WTC11 (cell line): Measurements from ENCODE around the gene TAF13. TPM values are rescaled to one million over a fixed set of nuclear protein-coding genes. Genes with fewer than 3 reads are reported as not detected.
"Not testable (repeated sequence)": the region's sequence is repeated elsewhere in the genome, so short reads cannot be mapped to it uniquely, and the experiment has no call there.

ENCODE experiments used
- ATAC-seq: fragments of 200-7000 bp; cut with Tn5 transposase; 2 replicates; pipeline ENCODE4 v1.10.0; 2021; ENCODE audit warnings: mild to moderate bottlenecking, moderate library complexity
- CTCF ChIA-PET: fragments of 300-600 bp; sonication (Branson Sonifier 250); formaldehyde crosslinking; loops from one replicate; lab custom pipeline; 2021; ENCODE audit warnings: antibody characterized with exemption; lab: Charles Lee
- POLR2A ChIA-PET: fragments of 350-600 bp; sonication (Branson Sonifier 250); formaldehyde crosslinking; loops from one replicate; lab custom pipeline; 2021; ENCODE audit warnings: antibody characterized with exemption; lab: Charles Lee
- DNase-seq: peaks from one replicate; pipeline ENCODE4 v3.0.0; 2021; ENCODE audit warnings: low spot score
- H3K27ac Mint-ChIP-seq: 2 replicates; pipeline ENCODE4 v1.8.0; 2021; ENCODE audit warnings: mixed read lengths
- H3K27me3 Mint-ChIP-seq: 2 replicates; pipeline ENCODE4 v1.8.0; 2021; ENCODE audit warnings: low read depth, mild to moderate bottlenecking, moderate library complexity, mixed read lengths
- H3K36me3 Mint-ChIP-seq: 2 replicates; pipeline ENCODE4 v1.8.0; 2021; ENCODE audit warnings: mixed read lengths
- H3K4me1 Mint-ChIP-seq: 2 replicates; pipeline ENCODE4 v1.8.0; 2022; ENCODE audit warnings: mixed read lengths
- H3K4me3 Mint-ChIP-seq: 2 replicates; pipeline ENCODE4 v1.8.0; 2021; ENCODE audit warnings: mild to moderate bottlenecking, moderate library complexity, mixed read lengths
- H3K9me3 Mint-ChIP-seq: 2 replicates; pipeline ENCODE4 v1.8.0; 2021; ENCODE audit warnings: mixed read lengths
- ATF6 ChIP-seq: sonication (generic); formaldehyde crosslinking; IDR thresholded peaks from 2 replicates; pipeline ENCODE4 v1.8.1; 2023; ENCODE audit warnings: mild to moderate bottlenecking, missing genetic modification reagents
- CBFB ChIP-seq: sonication (generic); formaldehyde crosslinking; IDR thresholded peaks from 2 replicates; pipeline ENCODE4 v1.8.1; 2022; ENCODE audit warnings: mild to moderate bottlenecking, low read depth, missing genetic modification reagents
- CREB1 ChIP-seq: sonication (generic); formaldehyde crosslinking; IDR thresholded peaks from 2 replicates; pipeline ENCODE4 v1.8.0; 2023; ENCODE audit warnings: mild to moderate bottlenecking, missing genetic modification reagents
- E2F1 ChIP-seq: sonication (generic); formaldehyde crosslinking; IDR thresholded peaks from 2 replicates; pipeline ENCODE4 v1.8.0; 2022; ENCODE audit warnings: mild to moderate bottlenecking, missing genetic modification reagents
- FOXK1 ChIP-seq: sonication (generic); formaldehyde crosslinking; IDR thresholded peaks from 2 replicates; pipeline ENCODE4 v1.8.0; 2022; ENCODE audit warnings: mild to moderate bottlenecking, moderate library complexity, missing genetic modification reagents
- IRF2 ChIP-seq: sonication (generic); formaldehyde crosslinking; IDR thresholded peaks from 2 replicates; pipeline ENCODE4 v1.8.0; 2022; ENCODE audit warnings: low read depth, missing genetic modification reagents, borderline replicate concordance
- NR2C2 ChIP-seq: sonication (generic); formaldehyde crosslinking; IDR thresholded peaks from 2 replicates; pipeline ENCODE4 v1.8.0; 2022; ENCODE audit warnings: mild to moderate bottlenecking, missing genetic modification reagents
- RORB ChIP-seq: fragments of 250-450 bp; sonication (Bioruptor Pico); IDR thresholded peaks from 2 replicates; pipeline ENCODE4 v1.9.0; 2021; ENCODE audit warnings: mild to moderate bottlenecking
- SOX15 ChIP-seq: fragments of 250-450 bp; sonication (Bioruptor Pico); IDR thresholded peaks from 2 replicates; pipeline ENCODE4 v1.9.0; 2021; ENCODE audit warnings: mild to moderate bottlenecking
- ZBTB43 ChIP-seq: sonication (generic); formaldehyde crosslinking; IDR thresholded peaks from 2 replicates; pipeline ENCODE4 v1.8.1; 2023; ENCODE audit warnings: mild to moderate bottlenecking, missing genetic modification reagents
- ZNF219 ChIP-seq: sonication (generic); formaldehyde crosslinking; IDR thresholded peaks from 2 replicates; pipeline ENCODE4 v1.8.0; 2023; ENCODE audit warnings: missing genetic modification reagents, mild to moderate bottlenecking, borderline replicate concordance
- ZNF263 ChIP-seq: sonication (generic); formaldehyde crosslinking; IDR thresholded peaks from 2 replicates; pipeline ENCODE4 v1.8.1; 2022; ENCODE audit warnings: low read depth, mild to moderate bottlenecking, moderate library complexity, missing genetic modification reagents
- ZNF317 ChIP-seq: sonication (generic); formaldehyde crosslinking; IDR thresholded peaks from 2 replicates; pipeline ENCODE4 v1.8.1; 2023; ENCODE audit warnings: low read depth, mild to moderate bottlenecking, moderate library complexity, missing genetic modification reagents, borderline replicate concordance
- total RNA-seq: library from RNA; stranded (reverse); gene quantifications from 3 replicates; pipeline ENCODE4 v1.2.3, GENCODE V29; 2021
- TF ChIP-seq, protein P1 (sequence below): sonication (generic); formaldehyde crosslinking; IDR thresholded peaks from 2 replicates; pipeline ENCODE4 v1.8.0; 2023; ENCODE audit warnings: missing genetic modification reagents, mild to moderate bottlenecking, borderline replicate concordance
- TF ChIP-seq, protein P2 (sequence below): sonication (generic); formaldehyde crosslinking; IDR thresholded peaks from 2 replicates; pipeline ENCODE4 v1.8.0; 2022; ENCODE audit warnings: mild to moderate bottlenecking, missing genetic modification reagents
- TF ChIP-seq, protein P3 (sequence below): fragments of 250-450 bp; sonication (Bioruptor Pico); IDR thresholded peaks from 2 replicates; pipeline ENCODE4 v1.9.0; 2021; ENCODE audit warnings: mild to moderate bottlenecking
- TF ChIP-seq, protein P4 (sequence below): fragments of 250-450 bp; sonication (Bioruptor Pico); IDR thresholded peaks from 2 replicates; pipeline ENCODE4 v1.9.0; 2021; ENCODE audit warnings: mild to moderate bottlenecking

Gene TAF13
- total RNA-seq, 1 experiment from 2014 or later, result 43.0 TPM

- no peak for TF ChIP-seq ZNF219 (CRISPR knock-in tag)
Observed at GRCh38 chr1:109040627-109040988, 35.2 kb downstream of the TAF13 start (continued).

GRCh38 chr1:109034382-109034781 lies 41.4 kb downstream of the TAF13 start:
- Mint-ChIP-seq H3K27me3 (no peaks in the 10 kb centered on the region), H3K4me3 (no peak overlapping the region), H3K9me3 (no peaks in the 10 kb centered on the region), H3K4me1 (no peaks in the 10 kb centered on the region), H3K36me3 (no peaks in the 10 kb centered on the region), H3K27ac (no peak overlapping the region)
- DNase-seq (no peak), ATAC-seq (peak; percentile 30; the same call in 1 of the 2 replicates)
- POLR2A ChIA-PET, result no interaction called here
- CTCF ChIA-PET, result interaction anchor here (0.6 to 1.5 kb wide), 3 partner anchors 65 to 140 kb away, joined by 3 read pairs; no protein-coding TSS in a partner anchor
- TF ChIP-seq SOX15 (CRISPR knock-in tag) (no peak), CBFB (CRISPR knock-in tag) (no peak), IRF2 (CRISPR knock-in tag) (no peak), ZNF317 (CRISPR knock-in tag) (no peak), ZNF263 (CRISPR knock-in tag) (no peak)
- TF ChIP-seq, protein P1, sequence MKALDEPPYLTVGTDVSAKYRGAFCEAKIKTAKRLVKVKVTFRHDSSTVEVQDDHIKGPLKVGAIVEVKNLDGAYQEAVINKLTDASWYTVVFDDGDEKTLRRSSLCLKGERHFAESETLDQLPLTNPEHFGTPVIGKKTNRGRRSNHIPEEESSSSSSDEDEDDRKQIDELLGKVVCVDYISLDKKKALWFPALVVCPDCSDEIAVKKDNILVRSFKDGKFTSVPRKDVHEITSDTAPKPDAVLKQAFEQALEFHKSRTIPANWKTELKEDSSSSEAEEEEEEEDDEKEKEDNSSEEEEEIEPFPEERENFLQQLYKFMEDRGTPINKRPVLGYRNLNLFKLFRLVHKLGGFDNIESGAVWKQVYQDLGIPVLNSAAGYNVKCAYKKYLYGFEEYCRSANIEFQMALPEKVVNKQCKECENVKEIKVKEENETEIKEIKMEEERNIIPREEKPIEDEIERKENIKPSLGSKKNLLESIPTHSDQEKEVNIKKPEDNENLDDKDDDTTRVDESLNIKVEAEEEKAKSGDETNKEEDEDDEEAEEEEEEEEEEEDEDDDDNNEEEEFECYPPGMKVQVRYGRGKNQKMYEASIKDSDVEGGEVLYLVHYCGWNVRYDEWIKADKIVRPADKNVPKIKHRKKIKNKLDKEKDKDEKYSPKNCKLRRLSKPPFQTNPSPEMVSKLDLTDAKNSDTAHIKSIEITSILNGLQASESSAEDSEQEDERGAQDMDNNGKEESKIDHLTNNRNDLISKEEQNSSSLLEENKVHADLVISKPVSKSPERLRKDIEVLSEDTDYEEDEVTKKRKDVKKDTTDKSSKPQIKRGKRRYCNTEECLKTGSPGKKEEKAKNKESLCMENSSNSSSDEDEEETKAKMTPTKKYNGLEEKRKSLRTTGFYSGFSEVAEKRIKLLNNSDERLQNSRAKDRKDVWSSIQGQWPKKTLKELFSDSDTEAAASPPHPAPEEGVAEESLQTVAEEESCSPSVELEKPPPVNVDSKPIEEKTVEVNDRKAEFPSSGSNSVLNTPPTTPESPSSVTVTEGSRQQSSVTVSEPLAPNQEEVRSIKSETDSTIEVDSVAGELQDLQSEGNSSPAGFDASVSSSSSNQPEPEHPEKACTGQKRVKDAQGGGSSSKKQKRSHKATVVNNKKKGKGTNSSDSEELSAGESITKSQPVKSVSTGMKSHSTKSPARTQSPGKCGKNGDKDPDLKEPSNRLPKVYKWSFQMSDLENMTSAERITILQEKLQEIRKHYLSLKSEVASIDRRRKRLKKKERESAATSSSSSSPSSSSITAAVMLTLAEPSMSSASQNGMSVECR (CRISPR knock-in tag), result no peak
- TF ChIP-seq, protein P2, sequence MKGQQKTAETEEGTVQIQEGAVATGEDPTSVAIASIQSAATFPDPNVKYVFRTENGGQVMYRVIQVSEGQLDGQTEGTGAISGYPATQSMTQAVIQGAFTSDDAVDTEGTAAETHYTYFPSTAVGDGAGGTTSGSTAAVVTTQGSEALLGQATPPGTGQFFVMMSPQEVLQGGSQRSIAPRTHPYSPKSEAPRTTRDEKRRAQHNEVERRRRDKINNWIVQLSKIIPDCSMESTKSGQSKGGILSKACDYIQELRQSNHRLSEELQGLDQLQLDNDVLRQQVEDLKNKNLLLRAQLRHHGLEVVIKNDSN (CRISPR knock-in tag), result no peak
- TF ChIP-seq, protein P3, sequence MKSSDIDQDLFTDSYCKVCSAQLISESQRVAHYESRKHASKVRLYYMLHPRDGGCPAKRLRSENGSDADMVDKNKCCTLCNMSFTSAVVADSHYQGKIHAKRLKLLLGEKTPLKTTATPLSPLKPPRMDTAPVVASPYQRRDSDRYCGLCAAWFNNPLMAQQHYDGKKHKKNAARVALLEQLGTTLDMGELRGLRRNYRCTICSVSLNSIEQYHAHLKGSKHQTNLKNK, result no peak

- POLR2A ChIA-PET, H3K27me3 Mint-ChIP-seq, H3K4me1 Mint-ChIP-seq, CTCF ChIA-PET, H3K36me3 Mint-ChIP-seq, DNase-seq, H3K27ac Mint-ChIP-seq, ATAC-seq, H3K4me3 Mint-ChIP-seq, H3K9me3 Mint-ChIP-seq: not testable (repeated sequence)
Observed at GRCh38 chr1:109029493-109029892, 46.3 kb downstream of the TAF13 start.

GRCh38 chr1:109027841-109028240 lies 48.0 kb downstream of the TAF13 start:
- no peak for DNase-seq
- Mint-ChIP-seq H3K36me3 (no peaks in the 10 kb centered on the region), H3K4me3 (no peak overlapping the region), H3K27ac (no peak overlapping the region), H3K9me3 (no peaks in the 10 kb centered on the region), H3K27me3 (no peaks in the 10 kb centered on the region), H3K4me1 (no peaks in the 10 kb centered on the region)
- POLR2A ChIA-PET, result no interaction called here
- no peak for ATAC-seq
- CTCF ChIA-PET, result interaction anchor here (0.7 to 1.4 kb wide), 9 partner anchors 10 to 186 kb away, joined by 3 to 9 read pairs (median 3); partner anchors contain the start of genes SARS1, TAF13 and WDR47
- TF ChIP-seq ZNF317 (CRISPR knock-in tag) (no peak), CREB1 (CRISPR knock-in tag) (no peak), FOXK1 (CRISPR knock-in tag) (no peak), E2F1 (CRISPR knock-in tag) (no peak), ATF6 (no peak), NR2C2 (no peak), ZNF263 (CRISPR knock-in tag) (no peak), ZBTB43 (no peak), RORB (CRISPR knock-in tag) (no peak)
- TF ChIP-seq, protein P4, sequence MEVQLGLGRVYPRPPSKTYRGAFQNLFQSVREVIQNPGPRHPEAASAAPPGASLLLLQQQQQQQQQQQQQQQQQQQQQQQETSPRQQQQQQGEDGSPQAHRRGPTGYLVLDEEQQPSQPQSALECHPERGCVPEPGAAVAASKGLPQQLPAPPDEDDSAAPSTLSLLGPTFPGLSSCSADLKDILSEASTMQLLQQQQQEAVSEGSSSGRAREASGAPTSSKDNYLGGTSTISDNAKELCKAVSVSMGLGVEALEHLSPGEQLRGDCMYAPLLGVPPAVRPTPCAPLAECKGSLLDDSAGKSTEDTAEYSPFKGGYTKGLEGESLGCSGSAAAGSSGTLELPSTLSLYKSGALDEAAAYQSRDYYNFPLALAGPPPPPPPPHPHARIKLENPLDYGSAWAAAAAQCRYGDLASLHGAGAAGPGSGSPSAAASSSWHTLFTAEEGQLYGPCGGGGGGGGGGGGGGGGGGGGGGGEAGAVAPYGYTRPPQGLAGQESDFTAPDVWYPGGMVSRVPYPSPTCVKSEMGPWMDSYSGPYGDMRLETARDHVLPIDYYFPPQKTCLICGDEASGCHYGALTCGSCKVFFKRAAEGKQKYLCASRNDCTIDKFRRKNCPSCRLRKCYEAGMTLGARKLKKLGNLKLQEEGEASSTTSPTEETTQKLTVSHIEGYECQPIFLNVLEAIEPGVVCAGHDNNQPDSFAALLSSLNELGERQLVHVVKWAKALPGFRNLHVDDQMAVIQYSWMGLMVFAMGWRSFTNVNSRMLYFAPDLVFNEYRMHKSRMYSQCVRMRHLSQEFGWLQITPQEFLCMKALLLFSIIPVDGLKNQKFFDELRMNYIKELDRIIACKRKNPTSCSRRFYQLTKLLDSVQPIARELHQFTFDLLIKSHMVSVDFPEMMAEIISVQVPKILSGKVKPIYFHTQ (CRISPR knock-in tag), result no peak
